Fibroblast of lung (primary cell): Measurements from ENCODE around the gene ZFYVE1. TPM values are rescaled to one million over a fixed set of nuclear protein-coding genes. Genes with fewer than 3 reads are reported as not detected.

Experiments used
- DNase-seq, 2 donors: peaks; one replicate each; pipeline versions ENCODE4 v3.0.0 to v3.0.0-alpha.2; 2010; ENCODE audit warnings: low read depth in 2 of 2
- H2AFZ ChIP-seq: 2 replicates; pipeline ENCODE4 v1.5.1; 2012; ENCODE audit warnings: low read length, control low read depth, inconsistent platforms
- H3K27ac ChIP-seq: 2 replicates; pipeline ENCODE4 v1.5.1; 2011; ENCODE audit warnings: low read length, control low read depth; ENCODE audit not compliant: insufficient read depth
- H3K27me3 ChIP-seq: 2 replicates; pipeline ENCODE4 v1.5.1; 2011; ENCODE audit warnings: mild to moderate bottlenecking, low read length; ENCODE audit not compliant: control insufficient read depth, insufficient read depth
- H3K36me3 ChIP-seq: 2 replicates; pipeline ENCODE4 v1.5.1; 2011; ENCODE audit warnings: low read length; ENCODE audit not compliant: control insufficient read depth, insufficient read depth
- H3K4me1 ChIP-seq: 2 replicates; pipeline ENCODE4 v1.5.1; 2011; ENCODE audit warnings: low read length; ENCODE audit not compliant: control insufficient read depth, insufficient read depth; ENCODE audit errors: extremely low read depth
- H3K4me2 ChIP-seq: 2 replicates; pipeline ENCODE4 v1.5.1; 2011; ENCODE audit warnings: low read length, control low read depth; ENCODE audit not compliant: insufficient read depth; ENCODE audit errors: extremely low read depth
- H3K4me3 ChIP-seq, 4 experiments: fragments of 200-600 bp in 1 of 4; sonication (generic) in 1 of 4; replicated peaks in 1 of 4; 2 replicates each; pipeline ENCODE4 v1.5.1; 2011 to 2016; ENCODE audit warnings: low read length in 4 of 4, low read depth in 3 of 4, mild to moderate bottlenecking in 3 of 4, control low read depth in 2 of 4, inconsistent platforms in 1 of 4, mixed read lengths in 1 of 4; ENCODE audit not compliant: insufficient read depth in 1 of 4; ENCODE audit errors: control extremely low read depth in 1 of 4
- H3K79me2 ChIP-seq: 2 replicates; pipeline ENCODE4 v1.5.1; 2012; ENCODE audit warnings: mild to moderate bottlenecking, low read length, inconsistent platforms; ENCODE audit not compliant: control insufficient read depth, insufficient read depth
- H3K9ac ChIP-seq: 2 replicates; pipeline ENCODE4 v1.5.1; 2011; ENCODE audit warnings: mild to moderate bottlenecking, low read length, control low read depth; ENCODE audit not compliant: insufficient read depth
- H3K9me3 ChIP-seq: 2 replicates; pipeline ENCODE4 v1.5.1; 2012; ENCODE audit warnings: low read depth, low read length; ENCODE audit not compliant: control insufficient read depth, insufficient read depth
- H4K20me1 ChIP-seq: 2 replicates; pipeline ENCODE4 v1.5.1; 2011; ENCODE audit warnings: low read length; ENCODE audit not compliant: control insufficient read depth, insufficient read depth; ENCODE audit errors: extremely low read depth
- CTCF ChIP-seq, 2 donors: IDR thresholded peaks in 1 of 2; conservative IDR thresholded peaks in 1 of 2; 1 replicate in 1 of 2; 2 replicates in 1 of 2; pipeline ENCODE4 v1.5.1; 2011 to 2012; ENCODE audit warnings: low read length in 2 of 2, control low read depth in 1 of 2, inconsistent platforms in 1 of 2, low read depth in 1 of 2, mild to moderate bottlenecking in 1 of 2
- EZH2 ChIP-seq: IDR thresholded peaks from 2 replicates; pipeline ENCODE4 v1.5.1; 2012; ENCODE audit warnings: low read length, control low read depth, mild to moderate bottlenecking; ENCODE audit errors: missing control alignments
- polyA plus RNA-seq, 2 donors: library from polyadenylated mRNA; depleted of rRNA in 1 of 2; stranded (reverse) in 1 of 2; unstranded in 1 of 2; fragments of >200 nt; gene quantifications; 2 replicates each; pipeline ENCODE4 v1.2.1, GENCODE V29; 2011 to 2012; ENCODE audit warnings: missing spikeins in 1 of 2
- total RNA-seq: library from RNA; depleted of rRNA; stranded (reverse); fragments of >200 nt; gene quantifications from 2 replicates; pipeline ENCODE4 v1.2.1, GENCODE V29; 2014

ZFYVE1 gene
- total and polyA plus RNA-seq, 2 donors (not counting 1 experiment from before 2014, with no cell fraction given): 18.8 to 22.1 TPM

DNA sequence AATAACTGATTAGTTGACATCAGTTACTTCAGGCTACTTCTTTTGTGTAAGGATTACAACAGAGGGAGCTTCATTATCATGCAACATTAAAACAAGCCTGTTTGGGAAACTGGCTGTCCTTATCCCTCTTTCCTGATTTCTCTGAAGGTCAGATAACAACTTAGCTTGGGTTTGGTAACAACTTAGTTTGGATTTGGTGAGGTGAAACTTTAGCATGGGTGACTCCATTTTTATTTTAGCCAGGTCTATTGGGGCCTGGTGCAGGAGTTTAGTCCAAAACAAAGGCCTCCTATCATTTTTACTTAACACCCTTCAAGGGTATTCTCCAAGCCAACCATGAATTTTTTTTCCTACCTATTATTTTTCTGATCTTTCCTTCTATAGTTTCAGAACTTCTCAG, 1.1 kb upstream of the ZFYVE1 start:
- H3K27ac ChIP-seq: no peak overlapping the region
- no peaks in the 10 kb centered on the region for H4K20me1 ChIP-seq
- peaks cover 5% of the 10 kb centered on the region for H3K36me3 ChIP-seq
- no peak overlapping the region for H3K4me2 ChIP-seq
- no peak overlapping the region for H3K4me3 ChIP-seq
- H3K4me1 ChIP-seq: no peaks in the 10 kb centered on the region
- H3K9me3 ChIP-seq: no peaks in the 10 kb centered on the region
- H3K79me2 ChIP-seq: peaks cover 27% of the 10 kb centered on the region
- TF ChIP-seq EZH2 (no peak), CTCF (conservative IDR thresholded peaks at IDR 0.05 in 1 of 2, IDR thresholded peaks at IDR 0.05 in 1 of 2; ENCODE audit: low read depth in 1 of 2, low read length in 2 of 2) (no peak)
- H3K27me3 ChIP-seq: no peaks in the 10 kb centered on the region
- no peak overlapping the region for H3K9ac ChIP-seq
- H2AFZ ChIP-seq: peak overlapping the region; percentile 89
- DNase-seq: no peak

DNA sequence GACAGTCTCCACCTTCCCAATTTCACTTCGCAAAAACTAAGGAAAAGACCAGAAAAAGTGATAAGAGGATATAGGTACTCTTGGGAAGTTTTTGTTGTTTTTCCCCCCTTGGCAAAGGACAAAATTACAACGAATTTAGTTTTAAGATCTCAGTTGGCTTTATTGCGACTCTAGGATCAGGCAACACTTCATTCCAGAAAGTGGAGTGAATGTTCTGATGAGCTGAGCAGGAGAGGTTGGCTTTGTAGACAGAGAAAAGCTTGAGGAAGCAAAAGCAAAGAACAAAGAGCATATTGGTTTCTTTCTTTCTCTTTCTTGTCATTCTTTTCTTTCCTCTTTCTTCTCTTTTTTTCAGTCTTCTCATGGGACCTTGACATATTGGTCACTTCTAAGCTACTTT, 640 bp upstream of the ZFYVE1 start:
- Histone ChIP-seq H2AFZ (peak overlapping the region; percentile 89), H3K79me2 (peaks cover 27% of the 10 kb centered on the region), H3K9me3 (no peaks in the 10 kb centered on the region), H3K36me3 (peaks cover 5% of the 10 kb centered on the region), H3K9ac (no peak overlapping the region), H3K27me3 (no peaks in the 10 kb centered on the region), H4K20me1 (no peaks in the 10 kb centered on the region), H3K27ac (no peak overlapping the region), H3K4me3 (peak overlapping the region; percentile 38 to 82 (median 61)), H3K4me1 (no peaks in the 10 kb centered on the region), H3K4me2 (peak overlapping the region; percentile 64)
- DNase-seq: no peak
- TF ChIP-seq EZH2: no peak
- TF ChIP-seq CTCF (conservative IDR thresholded peaks at IDR 0.05 in 1 of 2, IDR thresholded peaks at IDR 0.05 in 1 of 2; ENCODE audit: low read depth in 1 of 2, low read length in 2 of 2): no peak

- H4K20me1 ChIP-seq: no peaks in the 10 kb centered on the region
- H3K9ac ChIP-seq: peak overlapping the region; percentile 70
- no peaks in the 10 kb centered on the region for H3K9me3 ChIP-seq
- H3K36me3 ChIP-seq: peaks cover 5% of the 10 kb centered on the region
- H3K4me1 ChIP-seq: no peaks in the 10 kb centered on the region
- TF ChIP-seq EZH2: no peak
- TF ChIP-seq CTCF (conservative IDR thresholded peaks at IDR 0.05 in 1 of 2, IDR thresholded peaks at IDR 0.05 in 1 of 2; ENCODE audit: low read depth in 1 of 2, low read length in 2 of 2): no peak
- H3K27ac ChIP-seq: peak overlapping the region; percentile 77
- no peak for DNase-seq
- peak overlapping the region; percentile 71 for H3K4me2 ChIP-seq
- peak overlapping the region; percentile 16 for H2AFZ ChIP-seq
- H3K27me3 ChIP-seq: no peaks in the 10 kb centered on the region
- peaks cover 30% of the 10 kb centered on the region for H3K79me2 ChIP-seq
- H3K4me3 ChIP-seq: peak overlapping the region; percentile 64 to 92 (median 86)
Measured at GRCh38 chr14:73026243-73026844, 562 bp downstream of the ZFYVE1 start.
